Natural killer cell treated with Interleukin-12 subunit alpha and Interleukin-12 subunit beta and Interleukin-15 and Interleukin-18, amount 100 ng/mL, for 72 hours (primary cell): Measurements from ENCODE around the gene COL4A2. TPM values are rescaled to one million over a fixed set of nuclear protein-coding genes. Genes with fewer than 3 reads are reported as not detected.

Experiments
- ATAC-seq, 2 donors: fragments of 150-1000 bp; cut with Tn5 transposase in 1 of 2; sonication (Bioruptor Pico), chemical (Tn5 transposase) in 1 of 2; 2 replicates each; pipeline ENCODE4 v1.10.0; 2021
- DNase-seq: peaks from one replicate; pipeline ENCODE4 v3.0.0; 2022; ENCODE audit warnings: low spot score
- H3K27ac Mint-ChIP-seq, 2 donors: 1 replicate in 1 of 2; 2 replicates in 1 of 2; pipeline ENCODE4 v1.8.0; 2022; ENCODE audit warnings: mixed read lengths in 2 of 2, mild to moderate bottlenecking in 1 of 2, moderate library complexity in 1 of 2
- H3K27me3 Mint-ChIP-seq, 2 donors: 1 replicate in 1 of 2; 2 replicates in 1 of 2; pipeline ENCODE4 v1.8.0; 2022; ENCODE audit warnings: mixed read lengths in 2 of 2
- H3K36me3 Mint-ChIP-seq: one replicate; pipeline ENCODE4 v1.8.0; 2022; ENCODE audit warnings: mixed read lengths
- H3K4me1 Mint-ChIP-seq, 2 donors: 1 replicate in 1 of 2; 2 replicates in 1 of 2; pipeline ENCODE4 v1.8.0; 2022; ENCODE audit warnings: low read depth in 2 of 2, mixed read lengths in 2 of 2, mild to moderate bottlenecking in 1 of 2
- H3K4me3 Mint-ChIP-seq: one replicate; pipeline ENCODE4 v1.8.0; 2022; ENCODE audit warnings: mixed read lengths
- H3K9me3 Mint-ChIP-seq: 2 replicates; pipeline ENCODE4 v1.8.0; 2022; ENCODE audit warnings: mixed read lengths
- total RNA-seq, 2 donors: library from RNA; stranded (reverse); gene quantifications; one replicate each; pipeline ENCODE4 v1.2.3, GENCODE V29; 2022

The COL4A2 gene
- total RNA-seq, 2 donors from 2014 or later, result not detected

GRCh38 chr13:110266431-110266809 lies 40.7 kb upstream of the COL4A2 start:
- peaks cover 13 to 17% of the 10 kb centered on the region in 2 donors for H3K27me3 Mint-ChIP-seq
- ATAC-seq (no peak), DNase-seq (no peak)
- H3K4me1 Mint-ChIP-seq, result no peaks in the 10 kb centered on the region
- no peak overlapping the region for H3K4me3 Mint-ChIP-seq
- H3K9me3 Mint-ChIP-seq, result no peaks in the 10 kb centered on the region
- no peak overlapping the region for H3K27ac Mint-ChIP-seq
- no peaks in the 10 kb centered on the region for H3K36me3 Mint-ChIP-seq

DNA sequence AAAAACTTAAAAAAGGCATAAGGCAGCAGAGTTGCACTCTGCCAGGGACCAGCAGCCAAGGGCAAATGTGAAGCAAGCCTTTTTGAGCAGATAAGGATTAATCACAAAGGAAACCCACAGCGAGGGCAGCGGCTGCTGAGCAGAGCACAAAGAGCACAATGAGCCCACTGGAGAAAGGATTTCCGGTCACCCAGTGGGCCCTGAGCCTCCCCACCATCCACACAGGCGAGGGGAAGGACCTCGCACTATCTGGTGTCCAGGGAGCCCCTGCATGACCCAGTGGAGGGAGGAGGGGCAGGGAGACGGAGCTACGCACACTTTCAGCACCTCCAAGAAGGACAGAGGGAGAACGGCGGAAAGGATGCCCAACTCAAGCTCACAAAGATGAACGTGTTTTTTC lies 40.1 kb upstream of the COL4A2 start:
- no peak overlapping the region for H3K27ac Mint-ChIP-seq
- H3K4me1 Mint-ChIP-seq, result no peaks in the 10 kb centered on the region
- no peak overlapping the region for H3K4me3 Mint-ChIP-seq
- ATAC-seq, result no peak
- peaks cover 13 to 17% of the 10 kb centered on the region in 2 donors for H3K27me3 Mint-ChIP-seq
- no peak for DNase-seq
- H3K9me3 Mint-ChIP-seq, result no peaks in the 10 kb centered on the region
- no peaks in the 10 kb centered on the region for H3K36me3 Mint-ChIP-seq

- peaks cover 7 to 12% of the 10 kb centered on the region in 2 donors for H3K27me3 Mint-ChIP-seq
- no peaks in the 10 kb centered on the region for H3K36me3 Mint-ChIP-seq
- ATAC-seq (no peak), DNase-seq (no peak)
- no peaks in the 10 kb centered on the region for H3K4me1 Mint-ChIP-seq
- H3K9me3 Mint-ChIP-seq, result no peaks in the 10 kb centered on the region
- H3K4me3 Mint-ChIP-seq, result no peak overlapping the region
- H3K27ac Mint-ChIP-seq, result no peak overlapping the region
Observed at GRCh38 chr13:110268061-110268460, 39.0 kb upstream of the COL4A2 start.

GRCh38 chr13:110268576-110269185 lies 38.4 kb upstream of the COL4A2 start:
- Mint-ChIP-seq H3K4me1 (no peaks in the 10 kb centered on the region), H3K4me3 (no peak overlapping the region)
- ATAC-seq, result no peak

GRCh38 chr13:110269509-110270185 lies 37.4 kb upstream of the COL4A2 start:
- Mint-ChIP-seq H3K27me3 (peaks cover 9 to 13% of the 10 kb centered on the region in 2 donors), H3K4me1 (no peaks in the 10 kb centered on the region), H3K9me3 (no peaks in the 10 kb centered on the region), H3K4me3 (no peak overlapping the region), H3K27ac (no peak overlapping the region), H3K36me3 (no peaks in the 10 kb centered on the region)
- no peak for ATAC-seq
- no peak for DNase-seq

More at GRCh38 chr13:110268576-110269185, 38.4 kb upstream of the COL4A2 start:
- Mint-ChIP-seq H3K27me3 (peaks cover 12% of the 10 kb centered on the region in 2 donors), H3K9me3 (no peaks in the 10 kb centered on the region), H3K36me3 (no peaks in the 10 kb centered on the region), H3K27ac (no peak overlapping the region)
- DNase-seq, result no peak

- no peak overlapping the region for H3K27ac Mint-ChIP-seq
- peaks cover 9 to 10% of the 10 kb centered on the region in 2 donors for H3K27me3 Mint-ChIP-seq
- no peak overlapping the region for H3K4me3 Mint-ChIP-seq
- DNase-seq, result no peak
- no peaks in the 10 kb centered on the region for H3K36me3 Mint-ChIP-seq
- no peaks in the 10 kb centered on the region for H3K9me3 Mint-ChIP-seq
- H3K4me1 Mint-ChIP-seq, result no peaks in the 10 kb centered on the region
- ATAC-seq, result no peak
Observed at GRCh38 chr13:110270507-110270906, 36.6 kb upstream of the COL4A2 start.

GRCh38 chr13:110271313-110271712 lies 35.8 kb upstream of the COL4A2 start:
- no peaks in the 10 kb centered on the region for H3K9me3 Mint-ChIP-seq

GRCh38 chr13:110272227-110272626 lies 34.9 kb upstream of the COL4A2 start:
- H3K9me3 Mint-ChIP-seq, result no peaks in the 10 kb centered on the region
- peaks cover 6 to 13% of the 10 kb centered on the region in 2 donors for H3K27me3 Mint-ChIP-seq
- no peak overlapping the region for H3K27ac Mint-ChIP-seq
- H3K36me3 Mint-ChIP-seq, result no peaks in the 10 kb centered on the region
- DNase-seq (no peak), ATAC-seq (no peak)
- no peaks in the 10 kb centered on the region for H3K4me1 Mint-ChIP-seq
- H3K4me3 Mint-ChIP-seq, result no peak overlapping the region

More at GRCh38 chr13:110271313-110271712, 35.8 kb upstream of the COL4A2 start:
- Mint-ChIP-seq H3K27me3 (peaks cover 10 to 13% of the 10 kb centered on the region in 2 donors), H3K4me1 (no peaks in the 10 kb centered on the region), H3K36me3 (no peaks in the 10 kb centered on the region), H3K27ac (no peak overlapping the region), H3K4me3 (no peak overlapping the region)
- DNase-seq (no peak), ATAC-seq (no peak)

GRCh38 chr13:110272651-110273050 lies 34.4 kb upstream of the COL4A2 start:
- Mint-ChIP-seq H3K4me3 (no peak overlapping the region), H3K9me3 (no peaks in the 10 kb centered on the region), H3K27ac (no peak overlapping the region), H3K4me1 (no peaks in the 10 kb centered on the region), H3K36me3 (no peaks in the 10 kb centered on the region), H3K27me3 (peaks cover 6 to 13% of the 10 kb centered on the region in 2 donors)
- ATAC-seq, result no peak
- DNase-seq, result no peak

DNA sequence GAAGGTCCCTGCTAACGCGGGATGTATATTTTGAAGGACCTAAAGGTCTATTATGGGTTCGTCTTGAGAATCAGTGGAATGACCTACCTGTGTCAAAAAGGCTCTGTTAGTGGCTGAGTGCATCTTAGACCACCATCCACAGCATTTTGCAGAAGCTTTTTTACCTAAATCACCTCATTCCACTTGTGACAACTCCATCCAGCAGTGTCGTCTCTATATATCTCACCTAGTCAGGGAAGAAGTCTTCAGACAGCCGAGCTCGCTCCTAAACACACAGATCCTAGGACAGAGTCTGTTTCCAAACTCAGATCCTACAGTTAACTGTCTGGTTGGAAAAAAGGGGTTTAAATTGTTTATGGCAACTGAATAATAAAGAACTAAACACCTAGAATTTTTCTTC lies 33.8 kb upstream of the COL4A2 start:
- Mint-ChIP-seq H3K9me3 (no peaks in the 10 kb centered on the region), H3K27me3 (peaks cover 6 to 18% of the 10 kb centered on the region in 2 donors), H3K4me3 (no peak overlapping the region), H3K4me1 (no peaks in the 10 kb centered on the region), H3K36me3 (no peaks in the 10 kb centered on the region), H3K27ac (no peak overlapping the region)
- ATAC-seq (no peak), DNase-seq (no peak)

- no peaks in the 10 kb centered on the region for H3K9me3 Mint-ChIP-seq
- DNase-seq, result no peak
- no peak overlapping the region for H3K27ac Mint-ChIP-seq
- no peak for ATAC-seq
- peaks cover 11 to 28% of the 10 kb centered on the region in 2 donors for H3K27me3 Mint-ChIP-seq
- no peak overlapping the region for H3K4me3 Mint-ChIP-seq
- H3K36me3 Mint-ChIP-seq, result no peaks in the 10 kb centered on the region
- H3K4me1 Mint-ChIP-seq, result no peaks in the 10 kb centered on the region
Observed at GRCh38 chr13:110274687-110275086, 32.4 kb upstream of the COL4A2 start.

GRCh38 chr13:110275931-110276552 lies 31.0 kb upstream of the COL4A2 start:
- Mint-ChIP-seq H3K27me3 (peaks cover 11 to 28% of the 10 kb centered on the region in 2 donors), H3K4me3 (no peak overlapping the region), H3K27ac (no peak overlapping the region), H3K4me1 (no peaks in the 10 kb centered on the region), H3K9me3 (no peaks in the 10 kb centered on the region), H3K36me3 (no peaks in the 10 kb centered on the region)
- DNase-seq, result no peak
- no peak for ATAC-seq

DNA sequence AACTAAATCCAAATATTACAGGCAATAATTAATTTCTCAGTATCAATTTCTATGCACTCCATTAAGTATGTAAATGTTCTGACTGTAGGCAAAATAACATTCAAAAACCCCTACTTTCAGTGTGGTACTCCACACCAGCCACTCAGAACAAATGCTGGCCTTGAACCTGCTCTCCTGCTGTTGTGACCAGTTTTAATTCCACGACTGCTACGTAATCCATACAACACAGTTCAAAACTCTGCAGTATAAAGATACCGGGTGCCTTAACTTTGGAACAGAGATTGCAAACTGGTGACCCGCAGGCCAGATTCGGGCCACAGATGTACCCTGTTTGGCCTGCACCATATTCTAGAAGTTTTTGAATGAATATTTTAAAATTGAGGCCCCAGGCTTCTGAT lies 30.5 kb upstream of the COL4A2 start:
- no peak for ATAC-seq
- Mint-ChIP-seq H3K4me3 (no peak overlapping the region), H3K27me3 (peaks cover 13 to 30% of the 10 kb centered on the region in 2 donors)

GRCh38 chr13:110277357-110277975 lies 29.6 kb upstream of the COL4A2 start:
- peaks cover 15 to 38% of the 10 kb centered on the region in 2 donors for H3K27me3 Mint-ChIP-seq
- no peaks in the 10 kb centered on the region for H3K36me3 Mint-ChIP-seq
- H3K4me1 Mint-ChIP-seq, result no peaks in the 10 kb centered on the region
- no peak for DNase-seq
- no peak for ATAC-seq
- no peak overlapping the region for H3K27ac Mint-ChIP-seq
- no peaks in the 10 kb centered on the region for H3K9me3 Mint-ChIP-seq
- H3K4me3 Mint-ChIP-seq, result no peak overlapping the region

More for the DNA sequence above, 30.5 kb upstream of the COL4A2 start:
- no peaks in the 10 kb centered on the region for H3K9me3 Mint-ChIP-seq
- H3K27ac Mint-ChIP-seq, result no peak overlapping the region
- no peaks in the 10 kb centered on the region for H3K36me3 Mint-ChIP-seq
- H3K4me1 Mint-ChIP-seq, result no peaks in the 10 kb centered on the region
- DNase-seq, result no peak
